PC-9 (cell line): ENCODE measurements around the gene EPM2AIP1. TPM values are rescaled to one million over a fixed set of nuclear protein-coding genes. Genes with fewer than 3 reads are reported as not detected.

Experiments
- BruUV-seq: library from RNA; stranded (reverse); fragments of 400-500 nt; replicated peaks from 2 replicates; lab custom pipeline; 2021; lab: Mats Ljungman, UMichigan
- CTCF ChIA-PET: fragments of 300-600 bp; sonication (Branson Sonifier 250); formaldehyde crosslinking; loops from one replicate; lab custom pipeline; 2022; ENCODE audit warnings: antibody characterized with exemption; lab: Charles Lee
- POLR2A ChIA-PET: fragments of 300-600 bp; sonication (Branson Sonifier 250); formaldehyde crosslinking; loops from one replicate; lab custom pipeline; 2022; ENCODE audit warnings: antibody characterized with exemption; ENCODE audit not compliant: unreplicated experiment; lab: Charles Lee
- DNase-seq, 2 experiments: peaks; one replicate each; pipeline versions ENCODE4 v3.0.0 to v3.0.0-alpha.2; 2015 to 2022; ENCODE audit warnings: mixed read lengths in 1 of 2
- H2AFZ ChIP-seq: fragments of 200-600 bp; sonication (generic); 2 replicates; pipeline ENCODE4 v1.8.1; 2017; ENCODE audit warnings: antibody characterized with exemption
- H3F3A ChIP-seq: fragments of 200-600 bp; sonication (generic); 2 replicates; pipeline ENCODE4 v1.8.1; 2017; ENCODE audit warnings: antibody characterized with exemption, mild to moderate bottlenecking, low read depth; ENCODE audit not compliant: insufficient read depth
- H3K27ac ChIP-seq: fragments of 200-600 bp; sonication (generic); 2 replicates; pipeline ENCODE4 v1.6.1; 2016; ENCODE audit warnings: mixed run types
- H3K27me3 ChIP-seq: fragments of 200-600 bp; sonication (generic); 2 replicates; pipeline ENCODE4 v1.6.1; 2016; ENCODE audit warnings: low read depth, mixed run types; ENCODE audit not compliant: insufficient read depth
- H3K36me3 ChIP-seq: fragments of 200-600 bp; sonication (generic); 2 replicates; pipeline ENCODE4 v1.6.1; 2016; ENCODE audit warnings: low read depth, mixed run types
- H3K4me1 ChIP-seq: fragments of 200-600 bp; sonication (generic); replicated peaks from 2 replicates; pipeline ENCODE4 v1.6.1; 2016; ENCODE audit warnings: mixed run types; ENCODE audit not compliant: insufficient read depth
- H3K4me2 ChIP-seq: fragments of 200-600 bp; sonication (generic); 2 replicates; pipeline ENCODE4 v1.6.1; 2017; ENCODE audit warnings: mixed run types
- H3K4me3 ChIP-seq: fragments of 200-600 bp; sonication (generic); 2 replicates; pipeline ENCODE4 v1.6.1; 2016; ENCODE audit warnings: mixed run types
- H3K79me2 ChIP-seq: fragments of 200-600 bp; sonication (generic); 2 replicates; pipeline ENCODE4 v1.6.1; 2017; ENCODE audit warnings: low read depth, mixed run types
- H3K9me2 ChIP-seq: fragments of 200-600 bp; sonication (generic); 2 replicates; pipeline ENCODE4 v1.8.1; 2017; ENCODE audit warnings: mild to moderate bottlenecking; ENCODE audit not compliant: insufficient read depth
- H3K9me3 ChIP-seq: fragments of 200-600 bp; sonication (generic); 2 replicates; pipeline ENCODE4 v1.8.1; 2016; ENCODE audit warnings: low read depth; ENCODE audit not compliant: insufficient read depth
- H4K20me1 ChIP-seq: fragments of 200-600 bp; sonication (generic); 2 replicates; pipeline ENCODE4 v1.8.1; 2017; ENCODE audit not compliant: insufficient read depth
- CTCF ChIP-seq: fragments of 200-600 bp; sonication (generic); conservative IDR thresholded peaks from 2 replicates; pipeline ENCODE4 v1.6.1; 2017; ENCODE audit warnings: mixed run types, antibody characterized with exemption, mild to moderate bottlenecking, moderate library complexity
- EZH2 ChIP-seq: fragments of 200-600 bp; sonication (generic); IDR thresholded peaks from 2 replicates; pipeline ENCODE4 v1.8.0; 2017; ENCODE audit warnings: antibody characterized with exemption, low read depth
- intact Hi-C: fragments of 100-400 bp; cut with micrococcal nuclease; formaldehyde crosslinking; loops from one replicate; pipeline ENCODE4 v1.10.0; 2022; ENCODE audit not compliant: unreplicated experiment
- total RNA-seq: library from RNA; stranded (reverse); gene quantifications from 2 replicates; pipeline ENCODE4 v1.2.3, GENCODE V29; 2021

The EPM2AIP1 gene
- total RNA-seq, 1 experiment from 2014 or later, result 10.5 TPM

- Histone ChIP-seq H3F3A (no peaks in the 10 kb centered on the region), H2AFZ (no peak overlapping the region), H3K9me3 (no peaks in the 10 kb centered on the region), H3K27me3 (no peaks in the 10 kb centered on the region), H3K4me2 (no peak overlapping the region), H3K27ac (no peak overlapping the region), H3K4me3 (no peak overlapping the region), H4K20me1 (no peaks in the 10 kb centered on the region), H3K36me3 (peaks cover 15% of the 10 kb centered on the region), H3K4me1 (no peaks in the 10 kb centered on the region), H3K9me2 (no peaks in the 10 kb centered on the region), H3K79me2 (no peaks in the 10 kb centered on the region)
- intact Hi-C loops, result no loop called here
- CTCF ChIA-PET, result no interaction called here
- BruUV-seq, result no TSS peak
- no peak for DNase-seq
- POLR2A ChIA-PET, result no interaction called here
- TF ChIP-seq EZH2, result no peak
- TF ChIP-seq CTCF, result no peak
Observed at GRCh38 chr3:37025561-37026335, 32.8 kb upstream of the EPM2AIP1 start.

GRCh38 chr3:37024820-37025405, 32.0 kb upstream of the EPM2AIP1 start:
- Histone ChIP-seq H3K9me2 (no peaks in the 10 kb centered on the region), H3F3A (no peaks in the 10 kb centered on the region), H3K27ac (no peak overlapping the region), H3K27me3 (no peaks in the 10 kb centered on the region), H3K4me2 (no peak overlapping the region), H3K36me3 (peaks cover 15% of the 10 kb centered on the region), H4K20me1 (no peaks in the 10 kb centered on the region), H2AFZ (no peak overlapping the region), H3K9me3 (no peaks in the 10 kb centered on the region), H3K79me2 (no peaks in the 10 kb centered on the region), H3K4me3 (no peak overlapping the region), H3K4me1 (no peaks in the 10 kb centered on the region)
- ChIA-PET POLR2A (no interaction called here), CTCF (no interaction called here)
- TF ChIP-seq EZH2 (no peak), CTCF (no peak)
- intact Hi-C loops, result no loop called here
- BruUV-seq, result no TSS peak
- DNase-seq, result no peak

- H4K20me1 ChIP-seq, result no peaks in the 10 kb centered on the region
- BruUV-seq, result no TSS peak
- H3F3A ChIP-seq, result no peaks in the 10 kb centered on the region
- no peak overlapping the region for H3K4me2 ChIP-seq
- H3K9me2 ChIP-seq, result no peaks in the 10 kb centered on the region
- no peaks in the 10 kb centered on the region for H3K27me3 ChIP-seq
- no peaks in the 10 kb centered on the region for H3K9me3 ChIP-seq
- H3K4me1 ChIP-seq, result no peaks in the 10 kb centered on the region
- no peak for DNase-seq
- CTCF ChIA-PET, result no interaction called here
- no peak overlapping the region for H3K4me3 ChIP-seq
- POLR2A ChIA-PET, result interaction anchor here (0.5 kb wide), 1 partner anchor 32 kb away, joined by 3 read pairs; no protein-coding TSS in a partner anchor
- no peak overlapping the region for H2AFZ ChIP-seq
- intact Hi-C loops, result no loop called here
- H3K27ac ChIP-seq, result no peak overlapping the region
- TF ChIP-seq CTCF, result peak; percentile 42
- no peak for TF ChIP-seq EZH2
- peaks cover 13% of the 10 kb centered on the region for H3K36me3 ChIP-seq
- H3K79me2 ChIP-seq, result no peaks in the 10 kb centered on the region
Observed at GRCh38 chr3:37024092-37024491, 31.2 kb upstream of the EPM2AIP1 start.
